Measurements from ENCODE around the gene TTC16. TPM values are rescaled to one million over a fixed set of nuclear protein-coding genes. Genes with fewer than 3 reads are reported as not detected.

TTC16 gene
- total and polyA plus RNA-seq, 2 donors (not counting 1 experiment from before 2014, with no cell fraction given) = 0.25 TPM; not detected in 1

DNA sequence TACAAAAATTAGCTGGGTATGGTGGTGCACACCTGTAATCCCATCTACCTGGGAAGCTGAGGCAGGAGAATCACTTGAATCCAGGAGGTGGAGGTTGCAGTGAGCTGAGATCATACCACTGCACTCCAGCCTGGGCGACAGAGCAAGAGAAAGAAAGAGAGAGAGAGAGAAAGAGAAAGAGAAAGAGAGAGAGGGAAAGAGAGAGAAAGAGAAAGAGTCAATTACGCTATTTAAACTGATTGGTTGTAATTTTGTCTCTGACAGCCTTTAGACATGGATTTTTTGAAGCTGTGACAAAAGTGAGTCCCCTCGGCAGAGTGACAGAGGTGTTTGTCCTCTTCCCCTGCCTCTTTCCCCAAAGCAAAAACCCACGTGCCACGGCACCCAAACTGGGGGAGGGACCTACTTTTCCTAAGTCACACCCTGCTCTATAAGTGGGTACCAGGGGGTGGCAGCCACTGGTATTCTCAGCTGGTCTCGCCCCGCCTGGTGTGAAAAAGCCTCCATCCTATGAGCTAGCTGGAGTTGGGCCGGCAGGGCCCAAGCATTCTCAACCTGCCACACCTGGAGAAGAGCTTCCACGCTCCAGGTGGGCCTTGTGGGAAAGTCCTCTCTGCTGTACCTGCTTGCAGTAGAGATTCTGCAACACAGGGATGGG is 12.5 kb upstream of the TTC16 start:
- peaks cover 15% of the 10 kb centered on the region for H3K4me1 Mint-ChIP-seq
- Histone ChIP-seq H3K36me3 (replicated peaks in 1 of 2; ENCODE audit: control extremely low read depth in 1 of 2, control insufficient read depth in 1 of 2, extremely low read depth in 1 of 2, insufficient read depth in 2 of 2, low read length in 1 of 2) (no peaks in the 10 kb centered on the region), H3K27me3 (replicated peaks in 1 of 4; ENCODE audit: control extremely low read depth in 1 of 4, control insufficient read depth in 3 of 4, insufficient read depth in 4 of 4, low read length in 3 of 4) (no peaks in the 10 kb centered on the region), H3K4me1 (ENCODE audit: control insufficient read depth in 2 of 2, insufficient read depth in 2 of 2, low read length in 2 of 2) (peaks cover 6 to 12% of the 10 kb centered on the region in 2 donors), H3K27ac (ENCODE audit: low read length in 2 of 2) (no peak overlapping the region), H3K79me2 (ENCODE audit: control insufficient read depth, insufficient read depth, low read length) (no peaks in the 10 kb centered on the region), H3K4me3 (ENCODE audit: control extremely low read depth in 1 of 5, extremely low read depth in 1 of 5, insufficient read depth in 1 of 5, low read depth in 2 of 5, low read length in 4 of 5) (no peak overlapping the region), H3K9ac (ENCODE audit: low read length) (no peak overlapping the region), H2AFZ (ENCODE audit: insufficient read depth, low read depth, low read length, poor library complexity, severe bottlenecking) (no peak overlapping the region), H3K4me2 (replicated peaks; ENCODE audit: low read depth, low read length, poor library complexity, severe bottlenecking) (no peak overlapping the region), H3K9me3 (ENCODE audit: control extremely low read depth in 1 of 3, control insufficient read depth in 2 of 3, insufficient read depth in 1 of 3, low read length in 2 of 3) (no peaks in the 10 kb centered on the region), H4K20me1 (ENCODE audit: control insufficient read depth, insufficient read depth, low read length, poor library complexity, severe bottlenecking) (no peaks in the 10 kb centered on the region)
- no peaks in the 10 kb centered on the region for H3K27me3 Mint-ChIP-seq
- ChIA-PET POLR2A (no interaction called here), CTCF (interaction anchor here (0.6 kb wide), 1 partner anchor 763 kb away, joined by 3 read pairs; no protein-coding TSS in a partner anchor)
- H3K4me3 Mint-ChIP-seq = no peak overlapping the region
- DNase-seq = no peak
- intact Hi-C loops (cut with micrococcal nuclease) = no loop called here
- H3K27ac Mint-ChIP-seq = no peak overlapping the region
- no peaks in the 10 kb centered on the region for H3K9me3 Mint-ChIP-seq (ENCODE audit: insufficient read depth)
- WGBS (ENCODE audit: insufficient coverage) = 90% methylated on average over 6 of the region's 9 CpGs
- TF ChIP-seq EZH2 (IDR thresholded peaks at IDR 0.05; ENCODE audit: borderline replicate concordance, insufficient read depth, low read depth, low read length, poor library complexity, severe bottlenecking) = no peak
- TF ChIP-seq, protein P1, sequence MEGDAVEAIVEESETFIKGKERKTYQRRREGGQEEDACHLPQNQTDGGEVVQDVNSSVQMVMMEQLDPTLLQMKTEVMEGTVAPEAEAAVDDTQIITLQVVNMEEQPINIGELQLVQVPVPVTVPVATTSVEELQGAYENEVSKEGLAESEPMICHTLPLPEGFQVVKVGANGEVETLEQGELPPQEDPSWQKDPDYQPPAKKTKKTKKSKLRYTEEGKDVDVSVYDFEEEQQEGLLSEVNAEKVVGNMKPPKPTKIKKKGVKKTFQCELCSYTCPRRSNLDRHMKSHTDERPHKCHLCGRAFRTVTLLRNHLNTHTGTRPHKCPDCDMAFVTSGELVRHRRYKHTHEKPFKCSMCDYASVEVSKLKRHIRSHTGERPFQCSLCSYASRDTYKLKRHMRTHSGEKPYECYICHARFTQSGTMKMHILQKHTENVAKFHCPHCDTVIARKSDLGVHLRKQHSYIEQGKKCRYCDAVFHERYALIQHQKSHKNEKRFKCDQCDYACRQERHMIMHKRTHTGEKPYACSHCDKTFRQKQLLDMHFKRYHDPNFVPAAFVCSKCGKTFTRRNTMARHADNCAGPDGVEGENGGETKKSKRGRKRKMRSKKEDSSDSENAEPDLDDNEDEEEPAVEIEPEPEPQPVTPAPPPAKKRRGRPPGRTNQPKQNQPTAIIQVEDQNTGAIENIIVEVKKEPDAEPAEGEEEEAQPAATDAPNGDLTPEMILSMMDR (IDR thresholded peaks at IDR 0.05) = no peak
- ATAC-seq (ENCODE audit: low read depth) = no peak

DNA sequence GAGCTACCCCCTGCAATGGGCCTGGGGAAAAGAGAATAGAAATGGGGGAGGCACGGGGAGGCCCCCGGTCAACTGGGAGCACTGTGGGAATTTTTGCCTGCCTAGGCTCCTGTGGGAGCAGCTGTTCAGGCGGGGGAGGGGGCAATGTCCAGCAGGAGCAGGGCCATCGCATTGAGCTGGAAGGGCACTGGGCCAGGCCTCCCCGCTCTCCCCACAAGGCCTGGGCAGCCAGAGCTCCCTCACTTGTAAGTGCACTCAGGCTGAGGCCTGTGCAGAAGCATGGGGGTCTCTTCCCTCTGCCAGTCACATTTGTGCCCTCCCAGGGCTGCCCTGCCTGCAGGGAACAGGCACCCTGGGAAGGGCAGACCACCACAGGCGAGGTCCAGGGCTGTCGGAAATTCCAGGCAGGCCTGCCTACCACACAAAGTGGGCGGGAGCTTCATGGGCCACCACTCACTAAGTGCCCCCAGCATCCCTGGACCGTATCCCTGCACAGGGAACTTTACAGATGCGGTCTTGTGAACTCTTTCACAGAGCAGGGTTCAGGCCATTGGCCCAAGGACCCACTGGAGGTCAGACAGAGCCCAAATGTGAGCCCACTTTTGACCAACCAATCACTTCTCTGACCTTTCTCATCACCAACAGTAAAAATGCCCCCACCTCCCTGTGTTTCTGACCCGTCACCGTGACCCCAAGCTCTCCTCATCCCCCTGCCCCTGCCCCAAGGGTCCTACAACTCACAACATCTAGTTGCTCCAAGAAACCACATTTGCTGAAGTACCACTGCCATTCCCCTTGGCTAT is 10.1 kb upstream of the TTC16 start:
- Histone ChIP-seq H3K9me3 (ENCODE audit: control extremely low read depth in 1 of 3, control insufficient read depth in 2 of 3, insufficient read depth in 1 of 3, low read length in 2 of 3) (no peaks in the 10 kb centered on the region), H2AFZ (ENCODE audit: insufficient read depth, low read depth, low read length, poor library complexity, severe bottlenecking) (no peak overlapping the region), H3K36me3 (replicated peaks in 1 of 2; ENCODE audit: control extremely low read depth in 1 of 2, control insufficient read depth in 1 of 2, extremely low read depth in 1 of 2, insufficient read depth in 2 of 2, low read length in 1 of 2) (no peaks in the 10 kb centered on the region), H3K27ac (ENCODE audit: low read length in 2 of 2) (no peak overlapping the region), H3K27me3 (replicated peaks in 1 of 4; ENCODE audit: control extremely low read depth in 1 of 4, control insufficient read depth in 3 of 4, insufficient read depth in 4 of 4, low read length in 3 of 4) (no peaks in the 10 kb centered on the region), H3K79me2 (ENCODE audit: control insufficient read depth, insufficient read depth, low read length) (no peaks in the 10 kb centered on the region), H3K4me3 (ENCODE audit: control extremely low read depth in 1 of 5, extremely low read depth in 1 of 5, insufficient read depth in 1 of 5, low read depth in 2 of 5, low read length in 4 of 5) (no peak overlapping the region), H4K20me1 (ENCODE audit: control insufficient read depth, insufficient read depth, low read length, poor library complexity, severe bottlenecking) (no peaks in the 10 kb centered on the region), H3K4me1 (ENCODE audit: control insufficient read depth in 2 of 2, insufficient read depth in 2 of 2, low read length in 2 of 2) (no peaks in the 10 kb centered on the region), H3K4me2 (replicated peaks; ENCODE audit: low read depth, low read length, poor library complexity, severe bottlenecking) (no peak overlapping the region), H3K9ac (ENCODE audit: low read length) (no peak overlapping the region)
- ATAC-seq (ENCODE audit: low read depth) = no peak
- Mint-ChIP-seq H3K4me3 (no peak overlapping the region), H3K27me3 (no peaks in the 10 kb centered on the region), H3K27ac (no peak overlapping the region), H3K9me3 (ENCODE audit: insufficient read depth) (no peaks in the 10 kb centered on the region), H3K4me1 (peaks cover 5% of the 10 kb centered on the region)
- ChIA-PET CTCF (interaction anchor here (1.0 to 1.5 kb wide), 3 partner anchors 18 to 164 kb away, joined by 3 to 6 read pairs (median 3); partner anchors contain the start of gene TOR2A), POLR2A (no interaction called here)
- DNase-seq = no peak
- intact Hi-C loops (cut with micrococcal nuclease) = no loop called here
- WGBS (ENCODE audit: insufficient coverage) = 94% methylated on average over 12 of the region's 12 CpGs
- no peak for TF ChIP-seq EZH2 (IDR thresholded peaks at IDR 0.05; ENCODE audit: borderline replicate concordance, insufficient read depth, low read depth, low read length, poor library complexity, severe bottlenecking)
- TF ChIP-seq, protein P1 (IDR thresholded peaks at IDR 0.05) = no peak
